Measurements from ENCODE around the gene PLEKHN1.
"Not testable (repeated sequence)": the region's sequence is repeated elsewhere in the genome, so short reads cannot be mapped to it uniquely, and the experiment has no call there.

Gene PLEKHN1

DNA sequence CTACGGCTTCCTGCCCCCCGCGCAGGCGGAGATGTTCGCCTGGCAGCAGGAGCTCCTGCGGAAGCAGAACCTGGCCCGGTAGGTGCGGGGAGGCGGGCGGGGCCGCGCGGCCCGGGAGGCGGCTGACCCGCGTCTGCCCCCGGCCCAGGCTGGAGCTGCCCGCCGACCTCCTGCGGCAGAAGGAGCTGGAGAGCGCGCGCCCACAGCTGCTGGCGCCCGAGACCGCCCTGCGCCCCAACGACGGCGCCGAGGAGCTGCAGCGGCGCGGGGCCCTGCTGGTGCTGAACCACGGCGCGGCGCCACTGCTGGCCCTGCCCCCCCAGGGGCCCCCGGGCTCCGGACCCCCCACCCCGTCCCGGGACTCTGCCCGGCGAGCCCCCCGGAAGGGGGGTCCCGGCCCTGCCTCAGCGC, 23.9 kb upstream of the PLEKHN1 start:
- DNase-seq (ENCODE audit: low spot score): no peak

DNA sequence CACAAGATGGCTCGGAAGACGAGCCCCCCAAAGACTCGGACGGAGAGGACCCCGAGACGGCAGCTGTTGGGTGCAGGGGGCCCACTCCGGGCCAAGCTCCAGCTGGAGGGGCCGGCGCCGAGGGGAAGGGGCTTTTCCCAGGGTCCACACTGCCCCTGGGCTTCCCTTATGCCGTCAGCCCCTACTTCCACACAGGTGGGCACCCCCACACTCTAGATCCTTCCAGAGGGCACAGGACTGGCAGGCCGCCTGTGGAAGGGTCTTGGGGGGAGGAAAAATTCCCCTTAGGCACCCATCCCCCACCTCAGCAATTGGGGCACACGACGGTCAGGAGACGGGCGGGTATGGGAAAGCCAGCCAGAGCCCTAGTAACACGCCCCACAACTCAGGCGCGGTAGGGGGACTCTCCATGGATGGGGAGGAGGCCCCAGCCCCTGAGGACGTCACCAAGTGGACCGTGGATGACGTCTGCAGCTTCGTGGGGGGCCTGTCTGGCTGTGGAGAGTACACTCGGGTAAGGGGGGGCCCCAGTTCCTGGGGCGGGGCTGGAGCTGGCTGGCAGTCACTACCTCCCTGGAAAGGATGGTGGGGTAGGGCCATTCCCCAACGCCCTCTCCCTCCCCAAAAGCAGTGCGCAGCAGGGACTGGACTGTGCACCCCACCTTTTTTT, 23.3 kb upstream of the PLEKHN1 start:
- DNase-seq (ENCODE audit: low spot score): no peak

DNA sequence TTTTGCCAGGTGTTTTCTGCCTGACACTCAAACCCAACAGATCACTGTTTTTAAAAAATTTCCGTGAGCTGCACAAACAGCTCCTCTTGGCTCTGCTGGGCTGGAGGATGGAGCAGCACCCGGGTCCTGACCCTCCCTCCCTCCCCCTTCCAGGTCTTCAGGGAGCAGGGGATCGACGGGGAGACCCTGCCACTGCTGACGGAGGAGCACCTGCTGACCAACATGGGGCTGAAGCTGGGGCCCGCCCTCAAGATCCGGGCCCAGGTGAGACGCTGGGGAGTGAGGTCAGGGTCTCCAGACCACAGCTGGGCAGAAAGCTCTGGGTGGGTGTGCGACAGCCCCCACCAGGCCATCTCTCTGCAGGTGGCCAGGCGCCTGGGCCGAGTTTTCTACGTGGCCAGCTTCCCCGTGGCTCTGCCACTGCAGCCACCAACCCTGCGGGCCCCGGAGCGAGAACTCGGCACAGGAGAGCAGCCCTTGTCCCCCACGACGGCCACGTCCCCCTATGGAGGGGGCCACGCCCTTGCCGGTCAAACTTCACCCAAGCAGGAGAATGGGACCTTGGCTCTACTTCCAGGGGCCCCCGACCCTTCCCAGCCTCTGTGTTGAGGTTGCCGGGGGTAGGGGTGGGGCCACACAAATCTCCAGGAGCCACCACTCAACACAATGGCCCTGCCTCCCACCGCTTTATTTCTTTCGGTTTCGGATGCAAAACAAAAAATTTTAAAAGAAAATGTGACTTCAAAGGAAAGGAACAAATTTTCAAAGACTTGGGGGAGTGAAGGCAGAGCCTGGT, 22.5 kb upstream of the PLEKHN1 start:
- DNase-seq (ENCODE audit: low spot score): no peak

DNA sequence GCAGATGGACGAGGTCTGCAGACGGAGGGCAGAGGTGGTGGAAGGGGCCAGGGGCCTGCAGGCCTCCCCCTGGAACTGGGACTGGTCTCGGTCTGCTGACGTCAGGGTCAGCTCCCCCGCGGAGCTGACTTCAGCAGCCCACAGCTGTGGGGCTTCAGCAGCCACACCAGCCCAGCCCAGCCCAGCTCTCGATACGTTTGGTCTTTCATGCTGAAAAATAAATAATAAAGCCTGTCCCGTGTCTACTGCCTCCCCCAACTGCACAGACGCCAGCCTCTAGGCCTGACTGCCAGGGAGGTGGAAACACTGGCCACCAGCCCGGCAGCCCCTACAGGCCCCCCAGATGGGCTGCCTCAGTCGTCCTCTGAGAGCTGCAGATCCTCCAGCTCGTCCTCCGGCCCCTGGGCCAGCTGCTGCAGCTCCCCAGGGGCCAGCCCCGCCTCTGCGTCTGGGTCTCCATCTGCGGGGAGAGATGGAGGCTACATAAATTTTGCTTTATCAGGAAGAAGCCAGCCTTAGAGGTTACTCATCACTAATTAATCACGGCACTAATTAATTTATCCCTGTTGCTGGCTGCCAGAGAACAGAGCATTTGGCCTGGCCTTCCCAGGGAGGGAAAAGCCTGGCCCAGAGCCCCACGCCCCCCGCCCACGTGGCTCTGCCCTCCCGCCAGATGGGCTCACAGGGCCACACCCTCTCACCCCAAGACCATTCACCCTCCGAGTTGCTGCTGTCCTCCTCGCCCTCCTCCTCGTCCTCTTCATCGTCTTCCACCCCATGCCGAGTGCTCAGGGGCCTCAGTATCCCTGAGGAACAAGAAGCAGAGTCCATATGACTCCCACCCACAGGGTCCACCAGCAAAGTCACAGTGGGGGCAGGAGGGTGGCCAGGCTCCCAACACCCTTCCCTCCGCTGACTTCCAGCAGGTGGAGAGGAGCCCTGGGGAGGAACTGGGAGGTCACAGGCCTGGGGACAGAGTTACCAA, 21.6 kb upstream of the PLEKHN1 start:
- DNase-seq (ENCODE audit: low spot score): no peak

DNA sequence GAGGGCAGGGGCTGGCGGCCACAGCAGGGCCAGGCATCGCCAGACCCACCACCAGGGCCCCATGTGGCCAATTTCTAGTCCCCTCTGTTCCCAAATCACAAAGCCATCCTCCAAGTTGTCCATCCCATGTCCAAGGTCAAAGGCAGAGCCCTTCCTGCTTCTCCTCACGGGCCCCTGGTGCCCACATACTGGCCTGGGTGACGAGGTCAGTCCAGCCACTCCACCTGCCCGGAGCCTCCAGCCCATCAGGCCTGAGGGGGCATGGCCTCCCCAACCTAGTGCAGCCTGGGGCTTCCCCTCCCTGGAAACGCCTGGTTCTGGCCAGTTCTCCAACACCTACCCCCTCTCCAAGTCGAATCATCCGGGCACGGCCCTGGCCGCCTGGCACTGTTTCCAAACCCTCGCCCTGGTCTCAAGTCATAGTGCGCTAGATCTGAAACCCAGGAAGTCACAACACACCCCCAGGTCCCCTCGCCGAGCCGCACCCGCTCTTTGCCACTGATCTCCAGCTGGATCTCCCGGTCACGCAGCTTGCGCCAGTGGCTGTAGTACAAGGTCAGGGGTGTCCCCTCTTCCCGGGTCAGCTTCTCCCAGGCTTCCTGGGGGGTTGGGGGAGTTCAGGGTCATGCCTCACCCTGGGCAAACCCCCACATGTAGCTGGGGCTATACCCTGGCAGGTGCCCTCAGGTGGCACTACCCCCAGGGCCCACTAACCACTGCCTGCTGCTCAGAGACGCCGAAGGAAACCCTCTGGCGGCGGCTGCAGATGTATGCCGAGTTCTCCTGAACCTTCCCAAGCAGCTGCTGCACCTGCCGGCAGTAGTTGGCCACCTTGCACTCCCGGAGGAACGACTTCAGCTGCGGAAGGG, 20.4 kb upstream of the PLEKHN1 start:
- DNase-seq (ENCODE audit: low spot score): no peak

DNA sequence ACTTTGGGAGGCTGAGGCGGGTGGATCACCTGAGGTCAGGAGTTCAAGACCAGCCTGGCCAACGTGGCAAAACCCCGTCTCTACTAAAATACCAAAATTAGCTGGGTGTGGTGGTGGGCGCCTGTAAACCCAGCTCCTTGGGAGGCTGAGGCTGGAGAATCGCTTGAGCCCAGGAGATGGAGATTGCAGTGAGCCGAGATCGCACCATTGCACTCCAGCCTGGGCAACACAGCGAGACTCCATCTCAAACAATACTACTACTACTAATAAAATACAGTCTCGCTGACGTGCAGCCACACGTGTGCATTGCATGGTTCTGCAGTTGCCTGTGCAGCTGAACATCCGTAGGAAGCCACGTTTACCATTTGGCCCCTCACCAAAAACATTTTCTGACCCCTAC, 19.5 kb upstream of the PLEKHN1 start:
- not testable (repeated sequence) for DNase-seq (ENCODE audit: low spot score)

DNA sequence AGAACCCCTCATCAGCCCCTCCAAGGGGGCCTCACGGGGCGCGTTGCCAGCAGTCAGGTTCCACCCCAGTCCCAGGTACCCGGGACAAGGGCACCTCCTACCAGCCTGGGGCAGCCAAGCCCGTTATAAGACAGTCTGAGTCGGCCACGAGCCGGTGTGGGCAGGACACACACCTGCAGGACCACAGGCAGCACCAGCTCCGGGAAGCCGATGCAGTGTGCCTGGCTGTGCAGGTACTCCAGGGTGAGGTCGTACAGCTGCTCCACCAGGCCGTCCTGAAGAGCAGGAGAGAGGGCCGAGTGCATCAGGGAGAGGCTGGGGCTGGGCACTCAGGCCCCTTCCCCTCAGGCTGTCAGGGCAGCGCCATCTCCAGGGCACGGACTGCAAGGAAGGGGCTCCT, 18.3 kb upstream of the PLEKHN1 start:
- no peak for DNase-seq (ENCODE audit: low spot score)

DNA sequence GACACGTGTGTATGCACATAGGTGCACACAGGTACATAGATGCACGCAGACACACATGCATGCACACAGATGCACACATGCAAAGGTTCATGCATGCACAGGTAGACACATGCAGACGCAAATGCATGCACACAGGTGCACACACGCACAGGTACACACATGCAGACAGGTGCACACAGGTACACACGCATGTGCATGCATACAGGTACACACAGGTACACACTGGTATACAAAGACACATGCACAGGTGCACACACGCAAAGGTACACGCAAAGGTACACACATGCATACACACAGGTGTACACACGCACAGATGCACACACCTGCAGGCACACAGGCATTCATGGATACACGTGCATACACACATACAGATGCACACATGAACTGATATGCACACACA, 16.0 kb upstream of the PLEKHN1 start:
- no peak for DNase-seq (ENCODE audit: low spot score)

DNA sequence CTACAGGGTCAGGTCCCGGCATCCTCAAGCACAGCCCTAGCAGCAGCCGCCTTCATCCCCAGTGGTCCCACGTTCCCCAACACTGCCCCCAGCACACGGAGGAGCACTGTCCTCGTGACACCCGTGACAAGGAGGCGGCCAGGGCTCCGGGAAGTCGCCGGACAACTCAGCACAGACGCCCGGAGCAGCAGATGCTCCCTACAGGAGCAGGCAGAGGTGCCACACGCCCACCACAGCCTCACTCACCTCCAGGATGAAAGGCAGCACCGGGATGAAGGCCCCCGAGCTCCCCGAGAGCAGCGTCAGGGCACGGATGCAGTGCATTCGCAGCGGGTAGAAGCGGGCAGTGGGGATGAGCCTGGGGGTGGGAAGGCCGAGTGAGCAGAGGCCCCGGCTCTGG, 15.4 kb upstream of the PLEKHN1 start:
- DNase-seq (ENCODE audit: low spot score): no peak

DNA sequence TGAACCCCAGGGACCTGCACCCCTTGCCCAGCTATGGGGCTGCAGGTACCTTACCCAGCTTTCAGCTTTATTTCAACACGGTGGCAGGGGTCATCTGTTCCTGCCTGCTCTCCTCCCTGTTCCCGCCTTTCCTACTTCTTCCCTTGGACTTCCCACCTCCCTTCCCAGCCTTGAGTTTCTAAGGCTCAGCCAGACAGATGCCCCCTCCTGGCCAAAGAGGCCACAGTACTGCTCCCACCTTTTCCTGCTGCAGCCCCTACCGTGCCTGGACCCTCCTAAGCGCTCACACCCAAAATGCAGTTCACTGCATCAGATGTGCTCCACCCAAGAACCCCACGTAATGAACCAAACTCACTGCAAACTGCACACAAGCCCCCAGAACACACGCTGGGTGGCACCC, 14.9 kb upstream of the PLEKHN1 start:
- DNase-seq (ENCODE audit: low spot score): no peak

DNA sequence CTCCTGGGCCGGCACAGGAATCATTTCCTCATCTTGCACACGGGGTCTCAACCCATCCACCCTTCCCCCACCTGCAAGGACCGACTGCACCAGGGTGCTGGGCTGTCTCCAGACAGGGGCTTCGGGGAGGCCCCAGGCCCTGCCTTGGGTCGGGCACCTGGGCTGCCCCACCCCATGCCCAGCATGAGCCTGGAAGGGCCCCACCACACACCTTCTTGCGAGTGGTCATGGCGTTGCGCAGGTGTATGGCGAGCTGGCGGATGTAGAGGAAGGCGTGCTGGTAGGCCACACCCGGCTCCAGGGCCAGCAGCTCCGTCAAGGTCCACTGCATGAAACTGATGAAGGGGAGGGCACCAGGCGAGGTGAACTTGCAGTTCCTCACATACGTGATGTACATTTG, 14.1 kb upstream of the PLEKHN1 start:
- DNase-seq (ENCODE audit: low spot score): no peak

DNA sequence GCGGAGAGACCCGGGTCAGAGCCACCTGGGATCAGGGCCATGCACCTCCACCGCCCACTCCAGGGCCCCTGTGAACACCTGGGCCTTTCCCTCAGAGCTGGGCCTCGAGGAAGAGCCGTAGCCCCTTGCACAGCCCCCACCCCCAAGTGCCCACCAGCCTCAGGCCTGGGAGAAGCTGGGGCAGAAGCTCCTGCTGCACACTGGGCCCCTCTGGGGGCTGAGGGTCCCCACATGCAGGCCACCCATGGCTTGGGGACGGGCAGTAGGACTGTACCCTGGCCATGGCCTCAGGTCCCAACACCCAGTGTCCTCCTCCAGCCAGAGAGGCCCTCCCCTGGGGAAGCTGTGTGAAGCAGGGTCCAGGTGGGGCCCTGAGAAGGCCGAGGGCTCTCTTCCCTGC, 13.7 kb upstream of the PLEKHN1 start:
- no peak for DNase-seq (ENCODE audit: low spot score)

DNA sequence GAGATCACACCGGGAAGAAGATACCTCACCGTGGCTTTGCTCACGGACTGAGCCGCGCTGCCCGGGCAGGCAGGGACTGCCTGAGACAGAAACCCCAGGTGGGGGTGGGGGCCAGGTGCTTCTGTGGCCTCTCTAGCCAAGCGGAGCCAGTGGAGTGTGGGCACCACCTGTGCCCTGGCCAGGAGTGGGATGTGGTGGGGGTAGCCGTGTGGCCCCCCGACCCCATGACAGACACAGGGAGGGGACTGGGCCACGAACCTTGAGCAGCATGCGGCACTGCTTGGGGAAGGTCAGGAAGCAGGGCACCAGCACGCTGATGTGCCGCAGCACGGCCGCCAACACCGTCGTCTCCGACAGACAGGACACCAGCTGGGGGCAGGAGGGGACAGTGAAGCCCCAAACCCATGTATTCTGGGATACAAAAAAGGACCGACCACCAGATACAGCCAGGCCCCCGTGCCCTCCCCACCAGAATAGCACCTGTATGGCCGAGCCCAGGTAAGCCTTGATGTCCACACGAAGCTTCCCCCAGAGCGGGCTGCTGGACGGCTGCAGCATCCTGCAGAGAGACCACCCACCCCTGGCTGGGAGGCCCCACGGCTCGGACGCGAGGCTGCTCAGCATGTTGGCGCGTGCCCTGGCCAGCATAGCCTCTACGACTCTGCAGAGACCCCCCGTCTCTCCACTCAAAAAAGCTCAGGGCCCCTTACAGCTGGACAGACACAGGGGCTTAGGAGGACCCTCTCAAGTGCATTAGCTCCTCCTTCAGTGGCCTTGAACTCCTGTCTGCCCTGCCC, 12.6 kb upstream of the PLEKHN1 start:
- DNase-seq (ENCODE audit: low spot score): no peak

DNA sequence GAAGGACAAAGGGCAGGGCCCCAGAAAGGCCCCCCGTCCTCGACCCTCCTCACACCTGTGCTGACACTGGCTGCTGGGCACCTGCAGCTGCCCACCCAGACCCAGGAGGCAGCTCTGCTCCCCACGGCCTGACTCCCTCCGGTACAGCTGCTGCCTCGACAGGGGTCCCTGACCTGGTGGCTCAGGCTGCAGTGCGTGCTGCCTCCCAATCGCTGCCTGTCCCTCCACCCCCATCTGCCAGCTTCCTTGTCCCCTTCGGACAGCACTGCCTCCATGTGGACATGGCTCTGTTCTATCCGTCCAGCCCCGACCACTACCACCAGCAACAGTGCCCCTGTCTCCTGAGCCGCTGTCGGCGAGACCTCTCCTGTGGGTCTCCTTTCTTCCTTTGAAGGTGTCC, 11.4 kb upstream of the PLEKHN1 start:
- DNase-seq (ENCODE audit: low spot score): no peak

DNA sequence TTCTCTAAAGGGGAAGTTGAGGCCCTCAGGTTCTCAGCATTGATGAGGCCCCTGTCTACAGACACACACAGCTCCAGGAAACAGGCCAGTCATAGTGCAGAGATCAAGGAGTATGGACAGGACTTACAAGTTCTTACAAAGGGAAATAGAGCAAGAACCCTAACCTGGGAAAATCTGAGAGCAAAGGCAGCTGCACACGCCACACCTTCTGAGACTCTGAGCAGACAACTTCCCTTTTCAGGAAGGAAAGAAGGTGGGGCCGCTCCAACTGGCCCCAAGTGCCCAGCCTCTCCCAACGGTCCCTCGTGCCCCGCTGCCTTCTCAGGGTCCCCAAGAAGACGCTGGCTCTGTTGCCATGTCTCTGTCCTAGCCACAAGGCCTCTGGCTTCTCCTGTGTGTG, 10.8 kb upstream of the PLEKHN1 start:
- no peak for DNase-seq (ENCODE audit: low spot score)

DNA sequence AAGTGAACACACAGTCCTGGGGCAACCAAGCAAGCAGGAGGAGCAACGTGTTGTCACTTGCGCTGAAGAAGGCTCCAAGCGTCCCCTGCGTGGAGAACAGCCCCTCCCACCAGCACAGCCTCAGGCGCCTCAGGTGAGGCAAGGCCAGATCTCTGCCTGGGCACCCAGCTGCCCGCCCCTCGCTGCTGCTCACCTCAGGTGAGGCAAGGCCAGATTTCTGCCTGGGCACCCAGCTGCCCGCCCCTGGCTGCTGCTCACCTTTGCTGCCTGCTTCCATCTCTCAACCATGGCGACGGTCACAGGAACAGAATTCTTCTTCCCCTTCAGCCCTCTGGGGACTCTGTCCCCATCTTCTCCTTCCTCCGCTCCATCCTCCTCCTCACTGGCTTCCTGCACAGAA, 9.6 kb upstream of the PLEKHN1 start:
- DNase-seq (ENCODE audit: low spot score): no peak

DNA sequence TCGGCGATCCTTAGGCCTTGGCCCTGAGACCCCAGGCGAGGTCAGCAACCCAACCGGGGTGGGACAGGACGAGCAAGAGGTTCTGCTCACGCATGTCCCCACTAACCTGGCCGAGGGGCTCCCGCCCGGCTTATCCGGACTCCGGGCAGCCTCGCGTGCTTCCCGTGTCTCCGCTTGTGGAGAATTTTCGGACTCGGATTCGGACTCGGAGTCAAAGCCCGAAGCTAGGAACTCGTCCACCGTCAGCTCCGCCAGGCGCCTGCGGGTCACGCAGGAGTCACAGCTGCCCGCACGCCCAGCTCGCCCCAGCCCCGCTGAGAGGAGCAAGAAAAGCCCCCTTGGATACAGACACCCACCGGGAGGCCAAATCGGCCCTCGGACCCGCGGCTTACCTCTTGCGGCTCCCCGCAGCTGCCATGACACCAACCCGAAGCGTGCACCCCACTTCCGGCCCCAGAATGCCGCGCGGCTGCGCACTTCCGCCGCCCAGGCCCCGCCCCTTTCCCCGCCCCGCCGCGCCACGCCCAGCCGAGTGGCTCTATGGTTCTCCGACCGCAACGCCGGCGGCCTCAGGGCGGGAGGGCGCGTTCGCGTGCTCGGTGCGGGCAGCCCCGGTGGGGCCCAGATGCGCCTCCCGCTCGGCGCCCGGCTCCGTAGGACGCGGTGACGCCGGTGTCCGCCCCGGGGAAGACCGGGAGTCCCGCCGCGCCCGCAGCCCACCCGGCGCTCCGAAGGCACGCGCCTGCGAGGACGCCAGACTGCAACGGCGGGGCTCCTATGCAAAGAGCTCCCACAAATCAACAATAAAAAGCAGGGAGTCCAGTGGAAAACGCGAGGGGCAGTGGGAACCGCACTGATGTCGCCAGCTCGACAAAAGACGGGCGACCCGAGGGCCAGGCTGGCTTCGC, 7.2 kb upstream of the PLEKHN1 start, which contains the start of gene NOC2L:
Gene NOC2L (minus strand): TSS at position 434 of the 908 bp plus-strand sequence. CDS start 16 bp downstream, at position 418.
- DNase-seq (ENCODE audit: low spot score): peak; percentile 89

DNA sequence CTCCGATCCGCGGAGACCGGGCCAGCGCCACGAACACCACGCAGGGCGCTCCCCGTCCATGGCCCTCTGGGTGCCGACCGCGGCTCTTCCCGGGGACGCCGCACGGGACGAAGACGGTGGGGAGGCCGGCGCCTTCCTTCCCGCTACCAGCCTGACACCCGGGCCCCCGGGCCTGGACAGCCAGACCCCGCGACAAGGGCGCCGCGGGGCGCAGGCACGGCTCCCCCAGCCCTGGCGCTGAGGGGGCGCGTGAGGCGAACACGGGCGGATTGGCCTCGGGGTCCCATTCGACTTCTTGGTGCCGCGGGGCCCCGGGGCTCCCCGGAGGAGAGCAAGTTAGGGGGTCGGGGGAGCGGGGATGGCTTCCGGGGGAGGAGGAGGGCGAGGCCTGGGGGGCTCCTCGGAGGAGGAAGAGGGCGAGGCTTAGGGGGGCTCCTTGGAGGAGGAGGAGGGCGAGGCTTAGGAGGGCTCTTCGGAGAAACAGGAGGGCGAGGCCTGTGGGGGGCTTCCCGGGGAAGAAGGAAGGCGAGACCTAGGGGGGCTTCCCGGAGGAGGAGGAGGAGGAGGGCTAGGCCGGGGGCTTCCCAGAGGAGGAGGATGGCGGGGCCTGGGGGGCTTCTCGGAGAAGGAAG, 6.4 kb upstream of the PLEKHN1 start:
- no peak for DNase-seq (ENCODE audit: low spot score)
